ENCODE data around the gene PLSCR5. TPM values are rescaled to one million over a fixed set of nuclear protein-coding genes. Genes with fewer than 3 reads are reported as not detected.

Gene PLSCR5
- total and polyA plus RNA-seq, 2 experiments from 2014 or later: not detected

DNA sequence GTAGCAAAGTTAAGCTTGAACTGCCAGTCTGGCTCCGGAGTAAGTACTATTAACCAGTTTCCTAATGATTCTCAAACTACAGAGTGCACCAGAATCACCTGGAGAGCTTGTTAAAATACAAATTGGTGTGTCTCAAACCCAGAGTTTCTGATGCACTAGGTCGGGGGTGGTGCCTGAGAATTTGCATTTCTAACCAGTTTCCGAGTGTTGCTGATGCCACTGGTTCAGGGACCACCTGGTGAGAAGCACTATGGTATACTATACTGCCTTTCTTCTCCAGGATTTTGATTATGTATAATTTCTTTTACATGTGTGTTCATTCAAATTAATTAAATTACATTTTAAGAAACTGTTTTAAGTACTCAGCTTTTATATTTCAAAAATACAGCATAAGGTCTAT is 48.8 kb upstream of the PLSCR5 start (continued):
- TF ChIP-seq, protein P1, sequence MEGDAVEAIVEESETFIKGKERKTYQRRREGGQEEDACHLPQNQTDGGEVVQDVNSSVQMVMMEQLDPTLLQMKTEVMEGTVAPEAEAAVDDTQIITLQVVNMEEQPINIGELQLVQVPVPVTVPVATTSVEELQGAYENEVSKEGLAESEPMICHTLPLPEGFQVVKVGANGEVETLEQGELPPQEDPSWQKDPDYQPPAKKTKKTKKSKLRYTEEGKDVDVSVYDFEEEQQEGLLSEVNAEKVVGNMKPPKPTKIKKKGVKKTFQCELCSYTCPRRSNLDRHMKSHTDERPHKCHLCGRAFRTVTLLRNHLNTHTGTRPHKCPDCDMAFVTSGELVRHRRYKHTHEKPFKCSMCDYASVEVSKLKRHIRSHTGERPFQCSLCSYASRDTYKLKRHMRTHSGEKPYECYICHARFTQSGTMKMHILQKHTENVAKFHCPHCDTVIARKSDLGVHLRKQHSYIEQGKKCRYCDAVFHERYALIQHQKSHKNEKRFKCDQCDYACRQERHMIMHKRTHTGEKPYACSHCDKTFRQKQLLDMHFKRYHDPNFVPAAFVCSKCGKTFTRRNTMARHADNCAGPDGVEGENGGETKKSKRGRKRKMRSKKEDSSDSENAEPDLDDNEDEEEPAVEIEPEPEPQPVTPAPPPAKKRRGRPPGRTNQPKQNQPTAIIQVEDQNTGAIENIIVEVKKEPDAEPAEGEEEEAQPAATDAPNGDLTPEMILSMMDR (conservative IDR thresholded peaks at IDR 0.05; ENCODE audit: low read depth in 2 of 2): no peak
- TF ChIP-seq NANOG (IDR thresholded peaks at IDR 0.05; ENCODE audit: borderline replicate concordance): no peak

DNA sequence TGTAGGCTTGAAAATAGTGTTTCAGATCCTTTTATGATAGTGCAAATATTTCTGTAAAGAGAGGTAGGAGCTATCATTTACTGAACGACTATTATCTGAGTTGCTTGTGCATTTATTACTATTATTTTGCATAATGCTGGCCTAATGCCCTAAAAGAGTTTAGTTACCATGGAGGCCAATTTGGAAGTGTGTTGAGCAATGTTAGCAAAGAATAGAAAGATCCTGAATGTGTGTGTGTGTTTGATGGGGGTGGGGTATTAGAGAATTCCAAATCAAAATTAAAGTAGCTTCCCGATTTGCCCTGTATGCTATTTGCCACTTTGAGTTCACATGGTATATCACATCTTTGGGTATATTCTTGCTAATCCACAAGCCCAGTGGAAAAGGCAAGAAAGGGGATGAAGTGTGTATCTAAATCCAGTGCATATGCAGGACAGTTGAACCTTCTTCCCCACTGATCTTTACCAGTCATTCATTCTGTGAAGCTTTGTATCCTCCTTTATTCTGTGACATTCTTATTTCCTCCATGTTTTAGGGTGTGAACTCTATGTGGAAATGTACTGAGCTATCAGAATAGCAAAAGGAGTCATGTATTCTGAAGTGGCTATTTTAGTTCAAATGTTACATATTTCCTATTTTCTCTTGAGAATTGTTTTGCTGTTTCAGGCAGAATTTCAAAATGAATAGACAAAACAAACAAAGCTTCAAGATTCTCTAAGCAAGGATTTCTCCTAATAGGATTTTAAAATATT is 45.7 kb upstream of the PLSCR5 start:
- no peaks in the 10 kb centered on the region for H3F3A ChIP-seq (replicated peaks; ENCODE audit: low read depth)
- ATAC-seq: no peak
- H3K36me3 Mint-ChIP-seq (ENCODE audit: low read depth): no peaks in the 10 kb centered on the region

DNA sequence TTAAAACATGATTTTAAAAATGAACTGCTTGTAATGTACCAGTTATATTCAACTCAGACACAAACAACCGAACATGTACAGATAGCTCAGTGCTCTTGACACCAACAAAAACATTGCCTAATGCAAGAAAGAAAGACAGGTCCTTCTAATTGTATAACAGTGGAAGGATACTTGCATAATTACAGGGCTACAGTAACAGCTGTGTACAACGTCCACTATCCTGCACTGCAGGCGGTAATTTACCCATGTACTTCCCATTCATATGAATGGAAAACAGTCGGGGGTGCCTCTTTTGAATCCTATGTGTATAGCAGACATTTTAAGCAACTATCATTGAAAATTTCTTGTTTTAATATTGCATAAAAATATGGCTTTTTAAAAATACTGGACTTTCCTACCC is 41.1 kb upstream of the PLSCR5 start:
- no peak overlapping the region for H2AFZ ChIP-seq
- no peaks in the 10 kb centered on the region for H3F3A ChIP-seq (replicated peaks; ENCODE audit: low read depth)
- H3K9me2 ChIP-seq (ENCODE audit: insufficient read depth): no peaks in the 10 kb centered on the region
- ATAC-seq: no peak
- no peak for DNase-seq (ENCODE audit: low spot score)
- H3K4me2 ChIP-seq: no peak overlapping the region
- no peaks in the 10 kb centered on the region for H3K36me3 ChIP-seq (ENCODE audit: insufficient read depth)
- no peaks in the 10 kb centered on the region for H3K79me2 ChIP-seq (replicated peaks; ENCODE audit: insufficient read depth)
- Mint-ChIP-seq H3K36me3 (ENCODE audit: low read depth) (no peaks in the 10 kb centered on the region), H3K27ac (no peak overlapping the region), H3K9me3 (no peaks in the 10 kb centered on the region), H3K27me3 (ENCODE audit: insufficient read depth, low read depth, poor library complexity) (no peaks in the 10 kb centered on the region), H3K4me1 (peaks cover 14% of the 10 kb centered on the region), H3K4me3 (no peak overlapping the region)
- H3K4me1 ChIP-seq (ENCODE audit: insufficient read depth): peaks cover 9% of the 10 kb centered on the region; the same call in 1 of the 2 replicates
- TF ChIP-seq STAT1 (IDR thresholded peaks at IDR 0.05; ENCODE audit: unreplicated experiment) (no peak), POLR2AphosphoS5 (IDR thresholded peaks at IDR 0.05; ENCODE audit: low read depth) (no peak)
- no peaks in the 10 kb centered on the region for H3K27me3 ChIP-seq (ENCODE audit: insufficient read depth)
- H3K4me3 ChIP-seq: no peak overlapping the region
- H3K27ac ChIP-seq (ENCODE audit: low read depth): no peak overlapping the region
- no peaks in the 10 kb centered on the region for H4K20me1 ChIP-seq (replicated peaks; ENCODE audit: insufficient read depth)

More for the DNA sequence above, 45.7 kb upstream of the PLSCR5 start:
- Histone ChIP-seq H3K4me3 (no peak overlapping the region), H3K9me2 (ENCODE audit: insufficient read depth) (no peaks in the 10 kb centered on the region), H3K27me3 (ENCODE audit: insufficient read depth) (no peaks in the 10 kb centered on the region), H3K4me2 (no peak overlapping the region), H2AFZ (no peak overlapping the region), H3K4me1 (ENCODE audit: insufficient read depth) (peaks cover 28% of the 10 kb centered on the region), H3K79me2 (replicated peaks; ENCODE audit: insufficient read depth) (no peaks in the 10 kb centered on the region), H3K36me3 (ENCODE audit: insufficient read depth) (no peaks in the 10 kb centered on the region), H4K20me1 (replicated peaks; ENCODE audit: insufficient read depth) (no peaks in the 10 kb centered on the region), H3K27ac (ENCODE audit: low read depth) (no peak overlapping the region)
- Mint-ChIP-seq H3K4me1 (peaks cover 28% of the 10 kb centered on the region), H3K4me3 (no peak overlapping the region), H3K27ac (no peak overlapping the region), H3K27me3 (ENCODE audit: insufficient read depth, low read depth, poor library complexity) (no peaks in the 10 kb centered on the region), H3K9me3 (no peaks in the 10 kb centered on the region)
- TF ChIP-seq, protein P2, sequence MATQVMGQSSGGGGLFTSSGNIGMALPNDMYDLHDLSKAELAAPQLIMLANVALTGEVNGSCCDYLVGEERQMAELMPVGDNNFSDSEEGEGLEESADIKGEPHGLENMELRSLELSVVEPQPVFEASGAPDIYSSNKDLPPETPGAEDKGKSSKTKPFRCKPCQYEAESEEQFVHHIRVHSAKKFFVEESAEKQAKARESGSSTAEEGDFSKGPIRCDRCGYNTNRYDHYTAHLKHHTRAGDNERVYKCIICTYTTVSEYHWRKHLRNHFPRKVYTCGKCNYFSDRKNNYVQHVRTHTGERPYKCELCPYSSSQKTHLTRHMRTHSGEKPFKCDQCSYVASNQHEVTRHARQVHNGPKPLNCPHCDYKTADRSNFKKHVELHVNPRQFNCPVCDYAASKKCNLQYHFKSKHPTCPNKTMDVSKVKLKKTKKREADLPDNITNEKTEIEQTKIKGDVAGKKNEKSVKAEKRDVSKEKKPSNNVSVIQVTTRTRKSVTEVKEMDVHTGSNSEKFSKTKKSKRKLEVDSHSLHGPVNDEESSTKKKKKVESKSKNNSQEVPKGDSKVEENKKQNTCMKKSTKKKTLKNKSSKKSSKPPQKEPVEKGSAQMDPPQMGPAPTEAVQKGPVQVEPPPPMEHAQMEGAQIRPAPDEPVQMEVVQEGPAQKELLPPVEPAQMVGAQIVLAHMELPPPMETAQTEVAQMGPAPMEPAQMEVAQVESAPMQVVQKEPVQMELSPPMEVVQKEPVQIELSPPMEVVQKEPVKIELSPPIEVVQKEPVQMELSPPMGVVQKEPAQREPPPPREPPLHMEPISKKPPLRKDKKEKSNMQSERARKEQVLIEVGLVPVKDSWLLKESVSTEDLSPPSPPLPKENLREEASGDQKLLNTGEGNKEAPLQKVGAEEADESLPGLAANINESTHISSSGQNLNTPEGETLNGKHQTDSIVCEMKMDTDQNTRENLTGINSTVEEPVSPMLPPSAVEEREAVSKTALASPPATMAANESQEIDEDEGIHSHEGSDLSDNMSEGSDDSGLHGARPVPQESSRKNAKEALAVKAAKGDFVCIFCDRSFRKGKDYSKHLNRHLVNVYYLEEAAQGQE (IDR thresholded peaks at IDR 0.05; ENCODE audit: unreplicated experiment): no peak
- no peak for TF ChIP-seq POLR2AphosphoS5 (IDR thresholded peaks at IDR 0.05; ENCODE audit: low read depth)
- no peak for TF ChIP-seq ZNF114 (CRISPR knock-in tag; IDR thresholded peaks at IDR 0.05)
- no peak for TF ChIP-seq EZH2phosphoT487 (IDR thresholded peaks at IDR 0.05; ENCODE audit: unreplicated experiment)
- no peak for TF ChIP-seq ZNF331 (CRISPR knock-in tag; IDR thresholded peaks at IDR 0.05; ENCODE audit: low read depth)
- TF ChIP-seq CREB1 (CRISPR knock-in tag; IDR thresholded peaks at IDR 0.05; ENCODE audit: low read depth): no peak
- DNase-seq (ENCODE audit: low spot score): no peak

Measured in GM23338 (cell line).